Measurements from ENCODE around the gene AIMP1. TPM values are rescaled to one million over a fixed set of nuclear protein-coding genes. Genes with fewer than 3 reads are reported as not detected.

The AIMP1 gene
- total RNA-seq, 1 donor from 2014 or later, result 46.8 TPM

- H3K9me3 Mint-ChIP-seq (ENCODE audit: unreplicated experiment), result peaks cover 2% of the 10 kb centered on the region
- H3K27ac Mint-ChIP-seq (ENCODE audit: unreplicated experiment), result no peak overlapping the region
- Histone ChIP-seq H3K4me1 (ENCODE audit: insufficient read depth, low read length) (no peaks in the 10 kb centered on the region), H3K27me3 (ENCODE audit: insufficient read depth, low read length) (no peaks in the 10 kb centered on the region), H4K20me1 (ENCODE audit: insufficient read depth, low read length) (no peaks in the 10 kb centered on the region), H3K79me2 (ENCODE audit: insufficient read depth, low read length) (peaks cover 3% of the 10 kb centered on the region), H3K4me3 (ENCODE audit: insufficient read depth, low read depth, low read length) (no peak overlapping the region), H3K9me3 (ENCODE audit: insufficient read depth, low read depth, low read length) (no peaks in the 10 kb centered on the region), H3K4me2 (ENCODE audit: low read length) (no peak overlapping the region), H3K27ac (ENCODE audit: low read depth, low read length) (no peak overlapping the region), H3K36me3 (ENCODE audit: insufficient read depth, low read length) (peaks cover 3% of the 10 kb centered on the region), H2AFZ (ENCODE audit: low read depth, low read length) (no peak overlapping the region), H3K9ac (ENCODE audit: low read length) (no peak overlapping the region)
- H3K4me3 Mint-ChIP-seq (ENCODE audit: unreplicated experiment), result no peak overlapping the region
- FAIRE-seq (no peak), DNase-seq (ENCODE audit: low read depth) (no peak)
- peaks cover 4% of the 10 kb centered on the region for H3K36me3 Mint-ChIP-seq (ENCODE audit: low read depth, unreplicated experiment)
- no peaks in the 10 kb centered on the region for H3K4me1 Mint-ChIP-seq (ENCODE audit: low read depth, unreplicated experiment)
- no peak for TF ChIP-seq CTCF (IDR thresholded peaks at IDR 0.05; ENCODE audit: insufficient read depth, low read depth, low read length)
- TF ChIP-seq EZH2 (IDR thresholded peaks at IDR 0.05; ENCODE audit: insufficient read depth, low read length), result no peak
- no peaks in the 10 kb centered on the region for H3K27me3 Mint-ChIP-seq (ENCODE audit: low read depth, unreplicated experiment)
These were observed 12.6 kb upstream of the AIMP1 start for GRCh38 chr4:106303548-106304281.

- TF ChIP-seq EZH2 (IDR thresholded peaks at IDR 0.05; ENCODE audit: insufficient read depth, low read length), result no peak
- peaks cover 4% of the 10 kb centered on the region for H3K36me3 Mint-ChIP-seq (ENCODE audit: low read depth, unreplicated experiment)
- peaks cover 5% of the 10 kb centered on the region for H3K79me2 ChIP-seq (ENCODE audit: insufficient read depth, low read length)
- no peak for DNase-seq (ENCODE audit: low read depth)
- no peaks in the 10 kb centered on the region for H3K4me1 ChIP-seq (ENCODE audit: insufficient read depth, low read length)
- peaks cover 2% of the 10 kb centered on the region for H3K9me3 Mint-ChIP-seq (ENCODE audit: unreplicated experiment)
- no peak overlapping the region for H3K4me3 Mint-ChIP-seq (ENCODE audit: unreplicated experiment)
- H3K36me3 ChIP-seq (ENCODE audit: insufficient read depth, low read length), result peaks cover 3% of the 10 kb centered on the region
- no peaks in the 10 kb centered on the region for H3K27me3 ChIP-seq (ENCODE audit: insufficient read depth, low read length)
- no peaks in the 10 kb centered on the region for H4K20me1 ChIP-seq (ENCODE audit: insufficient read depth, low read length)
- no peak overlapping the region for H3K9ac ChIP-seq (ENCODE audit: low read length)
- H3K4me2 ChIP-seq (ENCODE audit: low read length), result no peak overlapping the region
- H3K27ac ChIP-seq (ENCODE audit: low read depth, low read length), result no peak overlapping the region
- no peaks in the 10 kb centered on the region for H3K27me3 Mint-ChIP-seq (ENCODE audit: low read depth, unreplicated experiment)
- H3K4me1 Mint-ChIP-seq (ENCODE audit: low read depth, unreplicated experiment), result no peaks in the 10 kb centered on the region
- no peak overlapping the region for H2AFZ ChIP-seq (ENCODE audit: low read depth, low read length)
- no peak overlapping the region for H3K4me3 ChIP-seq (ENCODE audit: insufficient read depth, low read depth, low read length)
- H3K27ac Mint-ChIP-seq (ENCODE audit: unreplicated experiment), result no peak overlapping the region
- no peak for FAIRE-seq
- H3K9me3 ChIP-seq (ENCODE audit: insufficient read depth, low read depth, low read length), result no peaks in the 10 kb centered on the region
These were observed 11.7 kb upstream of the AIMP1 start for GRCh38 chr4:106304632-106305031.

- Mint-ChIP-seq H3K27me3 (ENCODE audit: low read depth, unreplicated experiment) (no peaks in the 10 kb centered on the region), H3K4me3 (ENCODE audit: unreplicated experiment) (no peak overlapping the region), H3K36me3 (ENCODE audit: low read depth, unreplicated experiment) (no peaks in the 10 kb centered on the region), H3K4me1 (ENCODE audit: low read depth, unreplicated experiment) (no peaks in the 10 kb centered on the region), H3K9me3 (ENCODE audit: unreplicated experiment) (no peaks in the 10 kb centered on the region), H3K27ac (ENCODE audit: unreplicated experiment) (no peak overlapping the region)
- DNase-seq (ENCODE audit: low read depth), result no peak
- no peaks in the 10 kb centered on the region for H3K9me3 ChIP-seq (ENCODE audit: insufficient read depth, low read depth, low read length)
- H3K27ac ChIP-seq (ENCODE audit: low read depth, low read length), result no peak overlapping the region
- H3K4me1 ChIP-seq (ENCODE audit: insufficient read depth, low read length), result no peaks in the 10 kb centered on the region
- no peaks in the 10 kb centered on the region for H4K20me1 ChIP-seq (ENCODE audit: insufficient read depth, low read length)
- H3K4me3 ChIP-seq (ENCODE audit: insufficient read depth, low read depth, low read length), result no peak overlapping the region
- peaks cover 11% of the 10 kb centered on the region for H3K79me2 ChIP-seq (ENCODE audit: insufficient read depth, low read length)
- no peak for FAIRE-seq
- peaks cover 3% of the 10 kb centered on the region for H3K36me3 ChIP-seq (ENCODE audit: insufficient read depth, low read length)
- H3K9ac ChIP-seq (ENCODE audit: low read length), result no peak overlapping the region
- H2AFZ ChIP-seq (ENCODE audit: low read depth, low read length), result no peak overlapping the region
- no peak overlapping the region for H3K4me2 ChIP-seq (ENCODE audit: low read length)
- H3K27me3 ChIP-seq (ENCODE audit: insufficient read depth, low read length), result no peaks in the 10 kb centered on the region
- TF ChIP-seq EZH2 (IDR thresholded peaks at IDR 0.05; ENCODE audit: insufficient read depth, low read length), result no peak
- no peak for TF ChIP-seq CTCF (IDR thresholded peaks at IDR 0.05; ENCODE audit: insufficient read depth, low read depth, low read length)
These were observed 10.8 kb upstream of the AIMP1 start for GRCh38 chr4:106305435-106306055.

Data from astrocyte (in vitro differentiated cells and primary cell).